Measurements from ENCODE around the gene CCNL1.

- no peak for TF ChIP-seq POLR2A (IDR thresholded peaks at IDR 0.05; ENCODE audit: low read depth, low read length)
- no peak for TF ChIP-seq TAF1 (IDR thresholded peaks at IDR 0.05; ENCODE audit: borderline replicate concordance, low read depth, low read length)
- no peak for TF ChIP-seq POLR2AphosphoS5 (IDR thresholded peaks at IDR 0.05; ENCODE audit: low read depth, low read length)
Measured at GRCh38 chr3:157167371-157168042, 7.6 kb upstream of the CCNL1 start.
